HG02852 (cell line): Measurements from ENCODE around the gene SLC30A9.

Experiments used
- ATAC-seq: cut with Tn5 transposase; IDR thresholded peaks from one replicate; pipeline ENCODE4 v1.9.1; 2021; ENCODE audit warnings: mild to moderate bottlenecking, moderate library complexity; ENCODE audit not compliant: unreplicated experiment

SLC30A9 gene

DNA sequence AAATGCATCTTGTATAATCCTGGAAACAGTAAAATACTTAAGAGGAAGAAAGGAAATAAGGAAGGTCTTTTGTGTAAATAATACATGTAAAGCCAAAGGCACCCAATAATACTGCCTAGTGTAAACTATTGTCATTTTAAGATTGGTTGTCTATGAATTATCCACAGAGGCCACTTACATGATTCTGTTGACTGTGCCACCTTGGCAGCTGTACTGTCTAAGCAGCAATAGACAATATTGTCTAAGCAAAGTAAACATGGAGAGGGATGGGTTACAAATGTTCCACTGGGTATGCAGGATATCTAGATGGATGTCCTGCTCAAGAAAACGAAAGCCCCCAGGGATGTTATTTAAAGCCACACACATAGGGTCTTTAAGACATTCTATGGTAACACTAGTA, 142.7 kb downstream of the SLC30A9 start:
- no peak for ATAC-seq

DNA sequence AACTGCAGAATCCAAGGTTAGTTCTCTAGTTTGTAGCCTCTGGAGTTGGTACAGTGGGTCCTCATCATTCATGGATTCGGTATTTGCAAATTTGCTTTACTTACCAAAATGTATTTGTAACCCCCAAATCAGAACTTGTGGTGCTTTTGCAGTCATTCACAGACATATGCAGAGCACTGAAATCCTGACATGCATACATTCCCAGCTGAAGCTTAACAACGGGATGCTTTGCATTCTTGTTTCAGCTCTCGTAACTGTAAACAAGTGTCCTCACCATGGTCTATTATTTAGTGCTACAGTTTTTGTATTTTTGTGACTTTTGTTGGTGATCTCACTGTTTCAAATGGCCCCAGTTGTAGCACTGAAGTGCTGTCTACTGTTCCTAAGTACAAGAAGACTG, 146.0 kb downstream of the SLC30A9 start:
- ATAC-seq = no peak
